Endodermal cell (in vitro differentiated cells): ENCODE results near the gene ANKRD10. TPM values are rescaled to one million over a fixed set of nuclear protein-coding genes. Genes with fewer than 3 reads are reported as not detected.

Experiments
- DNase-seq: peaks from one replicate; pipeline ENCODE4 v3.0.0-alpha.2; 2017
- H3K27ac ChIP-seq: 2 replicates; pipeline ENCODE4 v1.5.1; 2013; ENCODE audit warnings: mild to moderate bottlenecking, low read depth, low read length, moderate library complexity
- H3K27me3 ChIP-seq: 2 replicates; pipeline ENCODE4 v1.6.1; 2013; ENCODE audit warnings: mild to moderate bottlenecking, low read length, moderate library complexity; ENCODE audit not compliant: insufficient read depth, control insufficient read depth, poor library complexity, severe bottlenecking
- H3K36me3 ChIP-seq: 2 replicates; pipeline ENCODE4 v1.7.0; 2013; ENCODE audit warnings: mild to moderate bottlenecking, low read length, moderate library complexity; ENCODE audit not compliant: control insufficient read depth, insufficient read depth
- H3K4me1 ChIP-seq: one replicate; pipeline ENCODE4 v1.7.0; 2013; ENCODE audit warnings: low read length; ENCODE audit not compliant: control insufficient read depth, insufficient read depth
- H3K4me3 ChIP-seq: 2 replicates; pipeline ENCODE4 v1.5.1; 2013; ENCODE audit warnings: mild to moderate bottlenecking, low read length, moderate library complexity
- H3K9ac ChIP-seq: 2 replicates; pipeline ENCODE4 v1.6.1; 2013; ENCODE audit warnings: mild to moderate bottlenecking, low read length, moderate library complexity; ENCODE audit not compliant: poor library complexity, severe bottlenecking; ENCODE audit errors: extremely low read depth
- H3K9me3 ChIP-seq: 2 replicates; pipeline ENCODE4 v1.6.1; 2013; ENCODE audit warnings: mild to moderate bottlenecking, low read length, moderate library complexity; ENCODE audit not compliant: control insufficient read depth
- H3K27ac Mint-ChIP-seq: 2 replicates; pipeline ENCODE4 v1.8.0; 2020; ENCODE audit warnings: mixed read lengths
- H3K27me3 Mint-ChIP-seq: 2 replicates; pipeline ENCODE4 v1.8.0; 2021; ENCODE audit warnings: mild to moderate bottlenecking, mixed read lengths; ENCODE audit not compliant: insufficient read depth
- H3K36me3 Mint-ChIP-seq: 2 replicates; pipeline ENCODE4 v1.8.0; 2020; ENCODE audit warnings: low read depth, mixed read lengths
- H3K4me1 Mint-ChIP-seq: 2 replicates; pipeline ENCODE4 v1.8.0; 2020; ENCODE audit warnings: mixed read lengths
- H3K4me3 Mint-ChIP-seq: 2 replicates; pipeline ENCODE4 v1.8.0; 2020; ENCODE audit warnings: mild to moderate bottlenecking, moderate library complexity, mixed read lengths
- H3K9me3 Mint-ChIP-seq: 2 replicates; pipeline ENCODE4 v1.8.0; 2020; ENCODE audit warnings: mild to moderate bottlenecking, mixed read lengths
- WGBS, 2 experiments: methylation state at CpG; one replicate each; pipeline versions ENCODE4 v1.1.5 to v1.1.7; 2013; ENCODE audit warnings: missing lambda C conversion rate in 2 of 2, mixed read lengths in 1 of 2; ENCODE audit not compliant: insufficient coverage in 1 of 2, insufficient read length in 1 of 2; 5-methylcytosine and 5-hydroxymethylcytosine counted together
- total RNA-seq, 2 donors: library from RNA; stranded (reverse); fragmentation: NEBNext Ultra II Directional in 1 of 2; extraction: Animal tissue kit (Norgen Biotek cat#: 25700) in 1 of 2; gene quantifications; 2 replicates in 1 of 2; 3 replicates in 1 of 2; pipeline ENCODE4 v1.2.1, GENCODE V29; 2021
- TF ChIP-seq, protein P1 (sequence below): fragments of 200-600 bp; sonication (generic); conservative IDR thresholded peaks from 2 replicates; pipeline ENCODE4 v1.5.0; 2021; ENCODE audit warnings: antibody characterized with exemption, mild to moderate bottlenecking

Gene ANKRD10
- total RNA-seq, 2 donors from 2014 or later: 148 to 182 TPM

DNA sequence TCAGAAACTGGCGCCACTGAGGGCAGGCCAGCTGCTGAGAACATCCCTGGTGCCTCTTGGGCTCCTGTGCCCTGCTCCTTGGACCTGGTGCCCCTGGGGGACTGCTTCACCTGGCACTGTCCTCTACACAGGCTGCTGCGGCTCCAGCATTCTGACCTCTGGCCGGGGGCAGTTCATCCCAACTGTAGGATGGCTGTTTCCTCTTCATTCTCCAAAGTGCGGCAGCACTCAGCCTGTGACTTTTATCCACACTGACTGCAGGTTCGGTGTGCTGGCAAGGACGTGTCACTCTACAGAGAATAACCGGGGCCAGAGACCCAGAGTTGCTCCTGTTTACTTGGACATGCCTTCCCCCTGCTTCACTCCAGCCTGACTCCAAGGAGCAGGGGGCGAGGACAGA is 7.6 kb upstream of the ANKRD10 start:
- no peaks in the 10 kb centered on the region for H3K36me3 Mint-ChIP-seq

DNA sequence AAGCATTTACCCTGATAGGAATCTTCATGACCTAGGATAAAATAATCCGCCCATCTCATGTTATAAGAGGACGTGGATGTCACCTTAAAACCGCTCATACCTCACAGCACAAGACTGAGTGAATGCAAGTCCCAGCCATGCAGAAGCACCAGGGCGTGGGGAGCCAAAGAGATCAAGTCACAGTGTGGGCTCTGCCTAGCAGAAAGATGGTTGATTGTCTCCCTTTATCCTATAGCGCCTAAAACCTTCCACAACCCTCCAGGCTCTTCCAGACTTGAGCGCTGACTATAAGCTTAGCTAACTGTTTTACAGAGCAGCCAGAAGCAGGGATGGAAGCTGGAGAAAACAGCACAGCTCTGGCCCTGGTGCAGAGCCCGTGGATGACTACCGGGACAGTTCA is 6.8 kb upstream of the ANKRD10 start:
- Mint-ChIP-seq H3K4me1 (peaks cover 6% of the 10 kb centered on the region), H3K9me3 (no peaks in the 10 kb centered on the region), H3K27ac (no peak overlapping the region), H3K4me3 (no peak overlapping the region), H3K27me3 (no peaks in the 10 kb centered on the region), H3K36me3 (no peaks in the 10 kb centered on the region)
- Histone ChIP-seq H3K4me1 (no peaks in the 10 kb centered on the region), H3K9ac (no peak overlapping the region), H3K27me3 (no peaks in the 10 kb centered on the region), H3K9me3 (no peaks in the 10 kb centered on the region), H3K36me3 (no peaks in the 10 kb centered on the region), H3K4me3 (no peak overlapping the region), H3K27ac (no peak overlapping the region)
- no peak for DNase-seq
- 93 to 97% methylated on average over 6 to 8 of the region's 8 CpGs for WGBS, 2 experiments
- TF ChIP-seq, protein P1, sequence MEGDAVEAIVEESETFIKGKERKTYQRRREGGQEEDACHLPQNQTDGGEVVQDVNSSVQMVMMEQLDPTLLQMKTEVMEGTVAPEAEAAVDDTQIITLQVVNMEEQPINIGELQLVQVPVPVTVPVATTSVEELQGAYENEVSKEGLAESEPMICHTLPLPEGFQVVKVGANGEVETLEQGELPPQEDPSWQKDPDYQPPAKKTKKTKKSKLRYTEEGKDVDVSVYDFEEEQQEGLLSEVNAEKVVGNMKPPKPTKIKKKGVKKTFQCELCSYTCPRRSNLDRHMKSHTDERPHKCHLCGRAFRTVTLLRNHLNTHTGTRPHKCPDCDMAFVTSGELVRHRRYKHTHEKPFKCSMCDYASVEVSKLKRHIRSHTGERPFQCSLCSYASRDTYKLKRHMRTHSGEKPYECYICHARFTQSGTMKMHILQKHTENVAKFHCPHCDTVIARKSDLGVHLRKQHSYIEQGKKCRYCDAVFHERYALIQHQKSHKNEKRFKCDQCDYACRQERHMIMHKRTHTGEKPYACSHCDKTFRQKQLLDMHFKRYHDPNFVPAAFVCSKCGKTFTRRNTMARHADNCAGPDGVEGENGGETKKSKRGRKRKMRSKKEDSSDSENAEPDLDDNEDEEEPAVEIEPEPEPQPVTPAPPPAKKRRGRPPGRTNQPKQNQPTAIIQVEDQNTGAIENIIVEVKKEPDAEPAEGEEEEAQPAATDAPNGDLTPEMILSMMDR: no peak

More for the DNA sequence above, 7.6 kb upstream of the ANKRD10 start:
- Mint-ChIP-seq H3K4me1 (peaks cover 6% of the 10 kb centered on the region), H3K27me3 (no peaks in the 10 kb centered on the region), H3K27ac (no peak overlapping the region), H3K9me3 (no peaks in the 10 kb centered on the region), H3K4me3 (no peak overlapping the region)
- H3K4me3 ChIP-seq: no peak overlapping the region
- WGBS, 2 experiments: 81 to 82% methylated on average over 6 to 8 of the region's 8 CpGs
- no peaks in the 10 kb centered on the region for H3K9me3 ChIP-seq
- H3K27me3 ChIP-seq: no peaks in the 10 kb centered on the region
- no peak overlapping the region for H3K9ac ChIP-seq
- no peaks in the 10 kb centered on the region for H3K36me3 ChIP-seq
- TF ChIP-seq, protein P1: no peak
- H3K27ac ChIP-seq: no peak overlapping the region
- H3K4me1 ChIP-seq: no peaks in the 10 kb centered on the region
- DNase-seq: peak; percentile 53

DNA sequence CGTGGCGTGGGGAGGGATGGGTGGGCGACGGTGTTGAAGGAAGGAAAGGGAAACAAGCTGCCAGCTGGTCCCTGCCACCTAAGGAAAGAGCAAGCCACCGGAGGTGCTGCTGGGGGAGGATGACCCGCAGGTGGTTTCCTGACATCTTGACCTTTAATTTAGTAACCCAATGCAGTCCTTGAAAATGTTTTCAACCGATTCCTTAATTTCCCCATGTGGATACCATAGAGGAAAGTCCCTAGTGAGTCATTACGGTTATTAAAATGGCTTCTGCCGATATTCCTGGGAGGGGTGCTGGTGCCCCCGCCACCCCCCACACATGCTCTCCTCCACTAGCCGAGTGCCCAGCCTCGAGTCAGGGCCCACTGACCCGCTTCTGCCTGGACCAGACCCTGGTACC is 6.3 kb upstream of the ANKRD10 start:
- Mint-ChIP-seq H3K4me1 (peaks cover 11% of the 10 kb centered on the region), H3K27me3 (no peaks in the 10 kb centered on the region)
- TF ChIP-seq, protein P1: no peak

More for the DNA sequence above, 6.3 kb upstream of the ANKRD10 start:
- H3K4me3 Mint-ChIP-seq: no peak overlapping the region
- no peaks in the 10 kb centered on the region for H3K9me3 ChIP-seq
- H3K36me3 ChIP-seq: no peaks in the 10 kb centered on the region
- no peaks in the 10 kb centered on the region for H3K4me1 ChIP-seq
- DNase-seq: no peak
- H3K9me3 Mint-ChIP-seq: no peaks in the 10 kb centered on the region
- no peaks in the 10 kb centered on the region for H3K36me3 Mint-ChIP-seq
- WGBS, 2 experiments: 88 to 97% methylated on average over 12 to 13 of the region's 13 CpGs
- H3K9ac ChIP-seq: no peak overlapping the region
- no peaks in the 10 kb centered on the region for H3K27me3 ChIP-seq
- H3K4me3 ChIP-seq: no peak overlapping the region
- H3K27ac ChIP-seq: no peak overlapping the region
- H3K27ac Mint-ChIP-seq: no peak overlapping the region
